Activated naive CD8-positive, alpha-beta T cell treated with anti-CD3 and anti-CD28 coated beads, Interleukin-2, amount 50 U/mL, for 16 hours (primary cell): ENCODE data around the gene APLP1.
"Not testable (repeated sequence)": the region's sequence is repeated elsewhere in the genome, so short reads cannot be mapped to it uniquely, and the experiment has no call there.

Source experiments
- DNase-seq: peaks from one replicate; pipeline ENCODE4 v3.0.0-alpha.2; 2020; ENCODE audit warnings: low read depth, low spot score

APLP1 gene

DNA sequence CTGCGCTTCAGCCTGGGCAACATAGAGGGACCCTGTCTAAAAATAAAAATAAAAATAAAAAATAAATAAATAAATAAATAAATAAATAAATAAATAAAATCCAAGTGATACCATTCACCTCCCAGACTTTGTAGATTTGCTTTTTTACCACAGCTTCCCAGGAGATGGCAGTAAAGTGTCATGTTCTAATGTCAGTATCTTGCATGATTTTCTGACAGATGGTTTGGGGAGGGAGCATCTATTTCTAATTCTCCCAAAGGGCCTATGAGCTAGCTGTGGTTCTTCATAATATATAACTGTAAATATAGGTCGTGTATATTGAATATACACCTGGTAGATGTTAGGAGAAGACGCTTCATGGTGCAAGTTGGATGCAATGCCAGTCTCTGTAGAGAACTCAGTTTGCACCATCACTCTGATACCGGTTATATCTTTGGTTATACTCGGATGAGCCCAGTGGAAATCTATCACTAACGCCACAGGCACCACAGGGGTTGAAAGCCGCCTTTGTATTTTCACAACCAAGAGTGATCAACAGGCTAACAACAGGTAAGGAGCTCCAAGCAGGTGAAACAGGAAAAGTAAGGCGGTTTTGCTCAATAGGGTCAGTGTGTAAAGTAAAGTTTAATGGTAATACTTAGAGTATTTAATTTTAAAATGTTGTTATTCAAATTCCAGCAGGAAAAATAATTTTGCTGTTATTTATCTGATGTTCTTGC is 13.9 kb downstream of the APLP1 start:
- no peak for DNase-seq

DNA sequence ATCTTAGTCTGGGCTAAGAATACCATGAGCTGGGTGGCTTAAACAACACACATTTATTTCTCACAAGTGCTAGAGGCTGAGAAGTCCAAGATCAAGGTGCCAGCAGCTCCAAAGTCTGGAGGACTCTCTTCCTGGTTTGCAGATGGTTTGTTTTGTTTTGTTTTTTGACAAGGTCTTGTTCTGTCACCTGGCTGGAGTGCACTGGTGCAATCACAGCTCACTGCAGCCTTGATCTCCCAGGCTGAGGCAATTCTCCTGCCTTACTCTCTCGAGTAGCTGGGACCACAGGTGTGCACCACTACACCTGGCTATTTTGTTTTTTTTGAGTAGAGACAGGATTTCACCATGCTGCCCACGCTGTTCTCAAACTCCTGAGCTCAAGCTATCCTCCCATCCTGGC is 15.5 kb downstream of the APLP1 start:
- DNase-seq, result no peak

GRCh38 chr19:35885225-35885738 is 16.9 kb downstream of the APLP1 start:
- no peak for DNase-seq

- no peak for DNase-seq
These were observed 17.5 kb downstream of the APLP1 start for GRCh38 chr19:35885904-35886303.

DNA sequence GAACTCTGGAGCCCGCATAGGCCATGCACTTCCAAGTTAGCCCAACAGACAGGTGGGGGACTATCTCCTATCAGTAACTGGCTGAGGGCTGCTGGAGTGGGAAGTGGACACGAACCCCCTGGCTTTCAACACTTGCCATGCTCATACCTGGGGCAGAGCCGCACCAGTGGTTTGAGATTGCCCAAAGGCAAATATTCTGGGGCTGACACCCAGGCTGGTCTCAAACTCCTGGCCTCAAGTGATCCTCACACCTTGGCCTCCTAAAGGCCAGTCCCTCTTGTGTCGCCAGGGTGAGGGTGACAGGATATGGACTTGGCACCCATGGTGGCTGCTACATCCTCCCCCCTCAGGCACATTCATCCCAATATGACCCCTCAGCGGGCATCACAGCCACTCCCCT is 18.8 kb downstream of the APLP1 start:
- DNase-seq, result no peak

DNA sequence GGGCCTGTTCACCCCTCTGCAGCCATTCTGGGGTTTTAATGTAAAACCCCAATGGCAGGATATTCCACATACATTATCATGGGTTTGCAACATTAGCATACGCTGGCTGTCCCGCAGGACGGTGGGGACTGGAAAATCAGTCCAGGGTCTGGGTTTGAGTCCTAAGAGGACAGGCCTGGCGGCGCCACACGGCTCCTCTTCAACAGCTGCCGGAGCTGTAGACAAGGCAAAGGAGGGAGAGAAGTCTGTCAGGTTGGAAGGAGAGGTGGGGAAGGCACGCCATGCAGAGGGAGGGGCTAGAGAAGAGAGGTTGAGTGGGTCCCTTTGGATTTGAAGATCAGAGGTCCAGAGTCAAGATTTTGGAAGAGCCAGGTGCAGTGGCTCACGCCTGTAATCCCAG is 20.0 kb downstream of the APLP1 start:
- DNase-seq, result no peak

DNA sequence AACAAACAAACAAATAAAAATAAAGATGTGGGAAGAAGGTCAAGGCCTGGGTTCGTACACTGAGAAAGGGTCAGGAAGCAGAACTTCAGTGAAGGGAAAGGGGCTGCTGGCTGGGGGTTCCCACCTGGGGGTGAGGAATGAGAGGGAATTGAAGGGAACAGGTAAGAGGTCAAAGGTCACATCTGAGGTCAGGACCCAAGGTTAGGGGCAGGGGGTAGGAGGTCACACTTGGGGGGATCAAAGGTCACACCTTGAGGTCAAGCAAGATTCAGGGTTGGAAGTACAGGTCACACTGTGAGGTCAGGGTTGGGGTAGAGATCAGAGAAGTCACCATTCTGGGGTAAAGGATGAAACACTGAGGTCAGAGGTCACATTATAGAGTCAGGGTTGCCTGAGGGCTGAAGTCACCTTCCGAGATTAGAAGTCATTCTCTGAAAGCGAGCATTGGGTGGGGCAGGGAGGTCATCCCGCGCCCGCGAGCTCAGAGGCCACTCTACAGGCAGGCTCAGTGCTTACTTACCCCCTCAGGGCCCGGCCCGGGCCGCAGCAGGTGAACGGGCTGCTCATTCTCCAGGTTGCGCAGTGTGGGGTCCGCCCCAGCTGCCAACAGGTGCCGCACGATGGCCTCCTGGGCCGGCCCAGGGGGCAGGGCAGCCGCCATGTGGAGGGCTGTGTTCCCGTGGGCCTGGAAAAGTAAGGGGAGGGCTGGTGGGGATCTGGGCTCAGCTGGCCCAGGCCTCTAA is 21.2 kb downstream of the APLP1 start:
- DNase-seq, result no peak

DNA sequence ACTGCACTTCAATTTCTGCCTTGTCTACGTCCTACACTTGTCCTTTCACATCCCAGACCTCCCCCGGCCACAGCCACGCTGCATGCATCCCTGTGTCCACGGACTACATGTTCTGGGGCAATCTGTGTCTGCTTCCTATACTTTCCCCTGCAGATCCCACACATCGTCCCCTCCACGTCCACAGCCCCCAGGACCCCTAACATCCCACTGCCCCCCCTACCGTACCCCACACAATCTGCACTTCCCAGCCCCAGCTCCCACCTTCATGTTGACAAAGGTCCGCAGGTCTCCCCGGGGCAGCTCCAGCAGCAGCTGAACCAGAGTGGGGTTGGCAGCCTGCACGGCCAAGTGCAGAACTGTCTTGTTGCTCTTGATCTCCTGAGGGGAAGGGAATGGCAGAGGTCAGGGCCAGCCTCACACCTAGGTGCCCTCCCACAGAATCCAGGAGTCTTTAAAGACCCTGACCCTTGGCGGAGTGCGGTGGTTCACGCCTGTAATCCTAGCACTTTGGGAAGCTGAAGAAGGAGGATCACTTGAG is 21.8 kb downstream of the APLP1 start:
- no peak for DNase-seq

- not testable (repeated sequence) for DNase-seq
These were observed 23.4 kb downstream of the APLP1 start for GRCh38 chr19:35891819-35892218.

GRCh38 chr19:35894342-35894741 is 26.0 kb downstream of the APLP1 start:
- DNase-seq, result no peak

DNA sequence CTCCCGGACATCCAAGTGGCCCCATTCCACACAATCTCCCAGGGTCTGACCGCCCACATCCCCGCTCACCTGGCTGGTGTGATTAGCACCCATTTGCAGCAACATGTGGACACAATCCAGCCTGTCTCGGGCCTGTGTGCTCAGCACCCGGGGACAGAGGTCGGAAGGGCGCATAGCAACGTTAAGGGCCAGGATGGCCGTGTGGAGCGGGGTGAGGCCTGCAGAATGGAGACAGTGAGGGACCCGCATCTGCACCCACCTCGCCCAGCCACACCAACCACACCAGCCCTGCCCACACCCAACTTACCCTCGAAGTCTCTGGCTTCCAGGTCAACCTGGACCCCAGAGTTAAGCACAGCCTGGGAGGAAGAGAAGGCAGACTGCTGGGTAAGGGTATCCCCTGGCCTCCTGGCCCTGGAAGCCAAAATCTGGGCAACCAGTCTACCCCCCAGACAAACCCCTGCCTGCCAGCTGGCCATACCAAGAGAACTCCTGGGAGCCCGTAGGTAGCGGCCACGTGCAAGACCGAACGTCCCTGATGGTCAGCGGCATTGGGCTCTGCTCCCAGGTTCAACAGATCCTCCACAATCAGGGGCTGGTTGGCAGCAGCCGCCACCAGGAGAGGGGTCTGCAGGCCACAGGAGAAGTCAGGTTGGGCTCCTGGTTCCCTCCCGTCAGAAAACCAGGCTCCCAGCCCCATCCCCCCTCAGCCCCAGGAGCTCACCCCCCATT is 27.7 kb downstream of the APLP1 start:
- no peak for DNase-seq

- no peak for DNase-seq
These were observed 28.3 kb downstream of the APLP1 start for GRCh38 chr19:35896643-35897040.

- DNase-seq, result no peak
These were observed 29.5 kb downstream of the APLP1 start for GRCh38 chr19:35897706-35898451.

DNA sequence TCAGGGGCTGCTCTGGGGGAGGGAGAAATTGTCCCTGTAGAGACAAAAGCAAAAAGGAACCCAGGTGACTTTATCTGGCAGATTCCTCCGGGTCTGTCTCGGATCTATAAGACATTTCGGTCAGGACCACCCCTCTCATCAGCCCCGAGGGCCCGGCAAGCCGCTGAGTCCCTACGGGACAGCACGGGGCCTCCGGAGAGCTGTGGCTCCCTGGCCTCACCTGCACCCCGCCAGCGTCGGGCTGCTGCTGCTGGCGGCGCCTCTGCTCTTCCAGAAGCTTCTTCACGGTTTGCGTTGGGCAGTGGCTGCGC is 30.1 kb downstream of the APLP1 start:
- no peak for DNase-seq

DNA sequence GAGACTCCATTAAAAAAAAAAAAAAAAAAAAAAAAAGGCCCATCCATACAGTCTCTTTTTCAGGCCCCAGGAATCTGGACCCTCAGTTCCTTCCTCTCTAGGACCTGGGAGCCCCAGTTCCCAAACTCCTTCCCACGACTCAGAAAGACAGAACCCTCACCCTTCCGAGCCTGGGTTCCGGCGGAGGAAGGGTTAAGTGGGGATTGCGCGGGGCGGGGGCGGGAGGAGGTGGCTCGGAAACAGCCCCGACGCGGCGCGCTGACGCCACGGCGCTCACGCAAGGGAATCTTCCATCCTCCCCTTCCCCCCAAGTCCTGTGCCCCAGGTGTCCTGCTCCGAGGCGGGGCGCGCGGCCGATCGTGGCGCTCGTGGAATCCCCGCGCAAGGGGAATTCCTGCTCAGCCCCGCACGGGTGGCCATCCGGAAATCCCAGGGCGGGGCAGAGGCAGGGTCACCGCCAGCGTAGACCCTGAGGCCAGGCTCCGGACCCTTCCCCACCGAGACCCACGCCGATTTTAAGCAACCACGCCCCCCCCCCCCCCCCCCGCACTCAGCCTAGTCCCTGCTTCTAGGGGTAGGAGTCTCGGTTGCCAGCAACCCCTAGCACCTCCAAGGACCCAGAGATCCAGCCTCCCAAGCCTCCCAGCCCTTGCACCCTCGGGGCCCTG is 31.3 kb downstream of the APLP1 start:
- peak; percentile 70 for DNase-seq

DNA sequence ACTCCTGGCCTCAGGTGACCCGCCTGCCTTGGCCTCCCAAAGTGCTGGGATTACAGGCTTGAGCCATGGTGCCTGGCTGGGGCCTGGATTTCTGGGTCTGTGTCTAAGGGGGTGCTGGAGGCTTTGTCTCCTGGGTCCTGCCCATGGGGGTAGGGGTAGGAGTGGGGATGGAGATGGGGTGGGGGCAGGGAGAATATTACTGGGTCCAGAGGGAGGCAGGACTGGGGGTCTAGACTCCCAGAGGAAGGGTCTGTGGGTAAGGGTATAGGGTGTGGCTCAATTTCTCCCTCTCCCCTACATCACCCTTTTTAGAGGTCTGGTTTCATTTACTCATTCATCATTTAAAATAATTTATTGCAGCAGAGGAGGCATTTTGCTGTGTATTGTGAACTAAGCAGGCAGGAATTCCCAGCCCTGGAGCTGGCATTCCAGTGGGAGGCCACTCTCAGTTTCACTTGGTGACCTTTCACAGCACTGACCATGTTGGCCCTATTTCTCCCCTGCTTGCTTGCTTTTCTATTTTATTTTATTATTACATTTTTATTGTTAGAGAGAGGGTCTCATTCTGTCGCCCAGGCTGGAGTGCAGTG is 32.8 kb downstream of the APLP1 start:
- no peak for DNase-seq

- DNase-seq, result no peak
These were observed 33.7 kb downstream of the APLP1 start, which contains the start of gene HCST for GRCh38 chr19:35901854-35902661. HCST (plus strand) TSS chr19:35902529; CDS start chr19:35902594, 65 bp downstream.

GRCh38 chr19:35902870-35903475 is 34.6 kb downstream of the APLP1 start:
- no peak for DNase-seq

GRCh38 chr19:35903550-35904179 is 35.3 kb downstream of the APLP1 start:
- peak; percentile 58 for DNase-seq
